HepG2 (cell line): Measurements from ENCODE around the gene TK2. TPM values are rescaled to one million over a fixed set of nuclear protein-coding genes. Genes with fewer than 3 reads are reported as not detected.

ENCODE experiments used
- ATAC-seq: fragments of 200-7000 bp; cut with Tn5 transposase; 3 replicates; pipeline ENCODE4 v1.9.1; 2020; ENCODE audit warnings: mild to moderate bottlenecking, moderate library complexity
- BruUV-seq: library from RNA; stranded (reverse); fragments of 400-500 nt; replicated peaks from 2 replicates; lab custom pipeline; 2021; lab: Mats Ljungman, UMichigan
- CTCF ChIA-PET: fragments of 300-600 bp; formaldehyde crosslinking; extraction: SDS; loops from one replicate; lab custom pipeline; 2021; ENCODE audit warnings: low total read pairs, inconsistent platforms, low intra/inter-chr PET ratio; lab: Yijun Ruan, JAX
- POLR2A ChIA-PET: fragments of 350-600 bp; sonication (Branson Sonifier 250); formaldehyde crosslinking; loops from one replicate; lab custom pipeline; 2020; ENCODE audit warnings: antibody characterized with exemption, inconsistent platforms; lab: Yijun Ruan, JAX
- DNase-seq: peaks from one replicate; pipeline ENCODE4 v3.0.0-alpha.2; 2015; ENCODE audit warnings: low spot score
- FAIRE-seq: peaks from 3 replicates; lab custom pipeline; 2011; peaks lifted over from hg19 to GRCh38; lab: Jason Lieb, UNC
- H2AFZ ChIP-seq: one replicate; pipeline ENCODE4 v1.6.1; 2011; ENCODE audit warnings: low read length, inconsistent platforms
- H3K27ac ChIP-seq: fragments of 300-600 bp; 3 replicates; pipeline ENCODE4 v1.8.0; 2011; ENCODE audit warnings: mixed run types, mild to moderate bottlenecking, mixed read lengths, low read length, inconsistent platforms; ENCODE audit not compliant: insufficient read depth; ENCODE audit errors: extremely low read length
- H3K27me3 ChIP-seq, 2 experiments: fragments of 200-600 bp in 1 of 2; 2 replicates in 1 of 2; 3 replicates in 1 of 2; pipeline versions ENCODE4 v1.6.0 to v1.8.0; 2011; ENCODE audit warnings: low read length in 2 of 2, mild to moderate bottlenecking in 2 of 2, moderate library complexity in 2 of 2, inconsistent platforms in 1 of 2; ENCODE audit not compliant: insufficient read depth in 2 of 2, control insufficient read depth in 1 of 2
- H3K36me3 ChIP-seq, 2 experiments: fragments of 200-600 bp in 1 of 2; replicated peaks in 1 of 2; 2 replicates in 1 of 2; 3 replicates in 1 of 2; pipeline versions ENCODE4 v1.5.1 to v1.8.0; 2011; ENCODE audit warnings: low read length in 2 of 2, inconsistent platforms in 1 of 2; ENCODE audit not compliant: insufficient read depth in 2 of 2, control insufficient read depth in 1 of 2
- H3K4me1 ChIP-seq: 2 replicates; pipeline ENCODE4 v1.5.1; 2012; ENCODE audit warnings: low read length, inconsistent platforms; ENCODE audit not compliant: insufficient read depth
- H3K4me2 ChIP-seq: 2 replicates; pipeline ENCODE4 v1.6.0; 2011; ENCODE audit warnings: low read depth, low read length, inconsistent platforms
- H3K4me3 ChIP-seq, 3 experiments: fragments of 200-600 bp in 1 of 3; sonication (generic), shearing (Covaris generic) in 1 of 3; replicated peaks in 1 of 3; 2 replicates each; pipeline ENCODE4 v1.5.1; 2011 to 2016; ENCODE audit warnings: low read length in 3 of 3, inconsistent platforms in 2 of 3, low read depth in 2 of 3, mild to moderate bottlenecking in 2 of 3, control low read depth in 1 of 3, mixed read lengths in 1 of 3; ENCODE audit not compliant: insufficient read depth in 1 of 3
- H3K79me2 ChIP-seq: one replicate; pipeline ENCODE4 v1.6.1; 2011; ENCODE audit warnings: low read length, inconsistent platforms; ENCODE audit not compliant: insufficient read depth
- H3K9ac ChIP-seq: 2 replicates; pipeline ENCODE4 v1.6.0; 2011; ENCODE audit warnings: mild to moderate bottlenecking, low read depth, low read length, inconsistent platforms; ENCODE audit not compliant: insufficient read depth
- H3K9me3 ChIP-seq: 2 replicates; pipeline ENCODE4 v1.5.1; 2012; ENCODE audit warnings: mild to moderate bottlenecking, low read length
- H4K20me1 ChIP-seq: 2 replicates; pipeline ENCODE4 v1.6.0; 2011; ENCODE audit warnings: inconsistent platforms, mild to moderate bottlenecking, low read length, moderate library complexity; ENCODE audit not compliant: insufficient read depth
- FOSL2 ChIP-seq: sonication (generic); formaldehyde crosslinking; IDR thresholded peaks from 2 replicates; pipeline ENCODE4 v1.4.0; 2020; ENCODE audit warnings: missing genetic modification reagents
- NR2F1 ChIP-seq, 2 experiments: fragments of 450-650 bp in 1 of 2; formaldehyde crosslinking in 1 of 2; IDR thresholded peaks; 2 replicates each; pipeline versions ENCODE4 v1.5.0 to v1.6.1; 2016 to 2020; ENCODE audit warnings: mild to moderate bottlenecking in 1 of 2, missing compliant biosample characterization in 1 of 2, missing genetic modification reagents in 1 of 2, moderate library complexity in 1 of 2
- PATZ1 ChIP-seq: sonication (generic); formaldehyde crosslinking; IDR thresholded peaks from 2 replicates; pipeline ENCODE4 v1.4.0; 2020; ENCODE audit warnings: missing genetic modification reagents
- ZBTB37 ChIP-seq: sonication (generic); formaldehyde crosslinking; IDR thresholded peaks from 2 replicates; pipeline ENCODE4 v1.4.0; 2020; ENCODE audit warnings: mild to moderate bottlenecking, missing genetic modification reagents
- ZNF615 ChIP-seq: sonication (generic); formaldehyde crosslinking; IDR thresholded peaks from 2 replicates; pipeline ENCODE4 v1.5.0; 2020; ENCODE audit warnings: mild to moderate bottlenecking, missing genetic modification reagents, borderline replicate concordance
- WGBS: methylation state at CpG from one replicate; pipeline ENCODE4 v1.1.6; 2017; ENCODE audit warnings: low lambda C conversion rate; 5-methylcytosine and 5-hydroxymethylcytosine counted together
- in situ Hi-C: cut with HindIII; loops from 2 replicates; pipeline ENCODE4 v1.10.0; 2017; ENCODE audit warnings: low pct_unique_long_range_greater_than_20kb; ENCODE audit not compliant: extremely low pct_ligation_motif_present
- intact Hi-C: fragments of 100-400 bp; cut with micrococcal nuclease; formaldehyde crosslinking; loops from one replicate; pipeline ENCODE4 v1.10.0; 2022; ENCODE audit not compliant: unreplicated experiment
- polyA plus RNA-seq, 8 experiments: library from polyadenylated mRNA; depleted of rRNA in 3 of 8; stranded (reverse) in 7 of 8; unstranded in 1 of 8; fragments of >200 nt; fragmentation: Illumina TruSeq in 4 of 8; extraction: Trizol in 4 of 8; gene quantifications; 2 replicates each; pipeline versions ENCODE4 v1.2.1 to v1.2.3, GENCODE V29; 2011 to 2016; ENCODE audit warnings: low read depth in 4 of 8, missing spikeins in 1 of 8, mixed read lengths in 1 of 8; ENCODE audit not compliant: insufficient read depth in 1 of 8
- total RNA-seq, 5 experiments: library from RNA; depleted of rRNA; stranded (reverse); fragments of >200 nt; fragmentation: Illumina TruSeq; extraction: Trizol; gene quantifications; 2 replicates each; pipeline ENCODE4 v1.2.3, GENCODE V29; 2016; ENCODE audit warnings: low read depth in 1 of 5

Gene TK2
- total and polyA plus RNA-seq, 2 of the 13 experiments (the other 11 are each of a cell fraction or from before 2014, with no cell fraction given), result 18.7 to 21.0 TPM

GRCh38 chr16:66538910-66539309 is 11.0 kb downstream of the TK2 start:
- no TSS peak for BruUV-seq
- WGBS, result 81% methylated on average over 5 of the region's 5 CpGs
- no peak overlapping the region for H3K4me3 ChIP-seq

More at GRCh38 chr16:66538910-66539309, 11.0 kb downstream of the TK2 start:
- ATAC-seq, result peak; percentile 40
- H3K4me1 ChIP-seq, result peaks cover 13% of the 10 kb centered on the region
- no peak for FAIRE-seq
- ChIA-PET POLR2A (interaction anchor here (1.1 to 1.4 kb wide), 2 partner anchors 14 to 18 kb away, joined by 4 to 5 read pairs; partner anchors contain the start of gene CKLF), CTCF (no interaction called here)
- no peaks in the 10 kb centered on the region for H3K9me3 ChIP-seq
- no peaks in the 10 kb centered on the region for H4K20me1 ChIP-seq
- no peak overlapping the region for H3K9ac ChIP-seq
- peak; percentile 38 for DNase-seq
- intact Hi-C loops, result loop anchor here (5.0 kb wide), 1 partner anchor 1333 kb away; the partner anchor contains the start of gene EDC4
- H3K79me2 ChIP-seq, result no peaks in the 10 kb centered on the region
- no peak overlapping the region for H2AFZ ChIP-seq
- H3K27ac ChIP-seq, result no peak overlapping the region
- H3K27me3 ChIP-seq, result no peaks in the 10 kb centered on the region
- no peak overlapping the region for H3K4me2 ChIP-seq
- peaks cover 3 to 21% of the 10 kb centered on the region in 2 experiments; a peak in 3 of 5 replicates for H3K36me3 ChIP-seq
- TF ChIP-seq NR2F1 (CRISPR knock-in tag; IDR thresholded peaks at IDR 0.05), result peak in 1 of 2 experiments; percentile 61; a peak in 1 of 4 replicates
- TF ChIP-seq ZNF615 (CRISPR knock-in tag), result no peak
- no peak for TF ChIP-seq ZBTB37 (CRISPR knock-in tag)
- TF ChIP-seq PATZ1 (CRISPR knock-in tag), result peak; percentile 35; the same call in 1 of the 2 replicates
- 0 out of 2 replicates have a peak, but pooled peaks have one; percentile 40 for TF ChIP-seq FOSL2 (CRISPR knock-in tag)
- TF ChIP-seq, all 625 proteins: peak for 3
- in situ Hi-C loops, result no loop called here
